Mesenteric fat pad (tissue), 1 donor: ENCODE measurements around the gene MAGEC1. TPM values are rescaled to one million over a fixed set of nuclear protein-coding genes. Genes with fewer than 3 reads are reported as not detected.
"Not testable (repeated sequence)": the region's sequence is repeated elsewhere in the genome, so short reads cannot be mapped to it uniquely, and the experiment has no call there.

Experiments
- DNase-seq: peaks from one replicate; pipeline ENCODE4 v3.0.0-alpha.2; 2020; ENCODE audit warnings: low spot score
- long read RNA-seq: library from polyadenylated mRNA; unstranded; transcript quantifications from one replicate; pipeline ENCODE4 v2.0.0, GENCODE V29; 2020
- total RNA-seq: library from RNA; stranded (reverse); fragmentation: NEBNext Ultra II Directional; extraction: Animal tissue kit (Norgen Biotek cat#: 25700); gene quantifications from one replicate; pipeline ENCODE4 v1.2.1, GENCODE V29; 2021
- donor health status: DM: yes; HTN: yes; CAD: no.

Gene MAGEC1
- not detected for total RNA-seq
- long read RNA-seq, result 0 reads

DNA sequence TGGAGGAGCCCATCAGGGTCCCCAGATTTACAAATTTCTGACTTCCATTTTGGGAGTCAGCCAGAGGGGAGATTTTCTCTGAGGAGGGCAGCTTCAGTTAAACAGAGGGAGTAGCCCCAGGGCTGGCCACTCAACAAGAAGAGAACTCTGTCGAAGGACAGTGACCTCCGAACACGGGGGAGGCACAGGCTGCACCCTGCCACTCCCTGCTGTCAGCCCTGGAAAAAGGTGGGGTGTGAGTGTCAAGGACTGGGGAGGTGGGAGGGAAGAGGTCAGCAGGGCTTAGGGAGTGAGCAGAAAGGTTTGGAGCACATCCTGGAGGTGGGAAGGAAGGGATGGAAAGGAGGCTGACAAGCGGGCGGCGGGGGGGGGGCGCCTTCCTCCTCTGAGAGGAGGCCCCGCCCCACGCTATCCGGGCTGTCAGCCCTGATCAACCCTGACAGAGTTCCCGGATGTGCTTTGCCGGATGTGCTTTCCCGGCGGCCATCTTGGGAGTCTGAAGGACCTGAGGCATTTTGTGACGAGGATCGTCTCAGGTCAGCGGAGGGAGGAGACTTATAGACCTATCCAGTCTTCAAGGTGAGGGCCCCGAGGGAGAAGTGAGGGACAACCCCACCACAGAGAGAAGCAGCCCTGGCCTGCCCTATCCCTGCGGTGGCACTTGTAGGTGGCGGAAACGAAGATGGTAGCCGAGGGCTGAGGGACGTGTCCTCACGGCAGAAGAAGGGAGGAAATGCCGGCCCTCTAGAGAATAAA is at the start of gene MAGEC1:
MAGEC1 (plus strand) TSS at position 495 of the 756 bp plus-strand sequence. CDS start 1,179 bp downstream, outside the sequence.
- DNase-seq, result no peak

DNA sequence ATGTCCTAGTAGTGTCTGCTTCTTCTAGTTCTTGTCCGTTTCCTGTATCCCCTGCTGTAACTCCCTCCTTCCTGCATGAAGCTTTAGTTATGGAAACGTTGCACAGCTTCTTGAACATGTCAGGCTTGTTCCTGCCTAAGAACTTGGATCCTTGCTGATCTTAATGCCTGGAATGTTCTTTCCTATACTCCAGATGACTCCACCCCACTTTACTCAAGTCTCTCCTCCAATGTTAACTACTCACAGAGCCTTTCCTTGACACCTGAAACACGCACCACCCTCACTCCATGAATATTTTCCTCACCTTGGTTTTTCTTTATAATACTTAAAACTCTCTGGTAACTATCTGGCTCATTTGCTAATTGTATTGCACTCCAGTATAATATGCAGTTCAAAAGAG is 46.2 kb upstream of the MAGEC1 start:
- DNase-seq, result no peak

DNA sequence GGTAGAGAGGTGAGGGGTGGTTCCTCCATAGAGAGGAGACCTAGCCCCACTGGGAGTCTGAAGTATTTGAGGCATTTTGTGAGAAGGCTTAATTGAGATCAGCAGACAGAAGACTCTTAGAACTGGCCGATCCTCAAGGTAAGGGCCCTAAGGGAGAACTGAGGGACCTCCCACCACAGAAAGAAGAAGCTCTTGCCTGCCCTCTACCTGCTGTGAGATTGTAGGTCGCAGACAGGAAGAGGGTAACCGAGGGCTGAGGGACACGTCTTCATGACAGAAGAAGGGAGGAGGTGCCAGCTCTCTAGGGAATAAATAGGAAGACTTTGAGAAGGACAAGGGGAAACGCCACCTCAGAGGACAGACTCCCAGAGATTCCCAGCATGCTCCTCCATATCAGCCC is 24.1 kb upstream of the MAGEC1 start:
- DNase-seq, result no peak

- not testable (repeated sequence) for DNase-seq
These were observed 14.9 kb upstream of the MAGEC1 start for GRCh38 chrX:141888811-141889210.

GRCh38 chrX:141894733-141895132 is 9.0 kb upstream of the MAGEC1 start:
- no peak for DNase-seq

DNA sequence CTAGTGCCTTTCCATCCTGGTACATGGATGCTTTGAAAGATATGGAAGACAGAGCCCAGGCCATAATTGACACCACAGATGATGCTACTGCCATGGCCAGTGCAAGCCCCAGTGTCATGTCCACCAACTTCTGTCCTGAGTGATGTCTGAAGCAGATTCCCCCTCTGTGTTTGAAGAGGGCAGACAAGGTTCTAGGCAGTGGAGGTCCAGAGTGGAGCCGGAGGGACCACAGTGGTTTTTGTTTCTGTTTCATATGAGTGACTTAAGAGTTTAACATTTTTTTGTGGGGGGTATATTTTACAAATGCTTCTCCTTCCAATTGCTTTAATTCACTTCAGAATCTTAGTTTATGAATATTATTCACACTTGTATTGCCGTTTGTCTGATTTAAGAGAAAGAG is 6.0 kb upstream of the MAGEC1 start:
- no peak for DNase-seq

- no peak for DNase-seq
These were observed 1.3 kb upstream of the MAGEC1 start for GRCh38 chrX:141902366-141902765.

DNA sequence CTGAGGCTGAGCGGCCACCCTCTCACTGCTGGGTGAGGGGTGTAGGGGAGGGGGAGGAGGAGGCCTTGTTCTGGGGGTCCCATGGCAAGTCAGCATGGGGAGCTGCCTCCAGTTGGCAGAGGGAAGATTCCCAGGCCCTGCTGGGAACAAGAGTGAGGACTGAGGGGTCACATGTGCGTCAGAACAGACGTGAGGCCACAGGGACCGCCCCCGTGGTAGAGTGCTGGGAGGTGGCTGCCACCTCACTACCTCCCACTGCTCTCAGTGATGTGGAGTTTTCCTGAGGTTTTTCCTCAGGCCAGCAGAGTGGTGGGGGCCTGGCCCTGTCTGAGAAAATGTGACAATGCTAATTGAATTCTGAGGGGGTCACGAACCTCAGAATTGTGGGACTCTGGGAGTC is 568 bp downstream of the MAGEC1 start:
- DNase-seq, result no peak

GRCh38 chrX:141917801-141918200 is 14.1 kb downstream of the MAGEC1 start:
- no peak for DNase-seq

- no peak for DNase-seq
These were observed 20.6 kb downstream of the MAGEC1 start for GRCh38 chrX:141924293-141924692.

GRCh38 chrX:141928432-141928831 is 24.7 kb downstream of the MAGEC1 start:
- no peak for DNase-seq

DNA sequence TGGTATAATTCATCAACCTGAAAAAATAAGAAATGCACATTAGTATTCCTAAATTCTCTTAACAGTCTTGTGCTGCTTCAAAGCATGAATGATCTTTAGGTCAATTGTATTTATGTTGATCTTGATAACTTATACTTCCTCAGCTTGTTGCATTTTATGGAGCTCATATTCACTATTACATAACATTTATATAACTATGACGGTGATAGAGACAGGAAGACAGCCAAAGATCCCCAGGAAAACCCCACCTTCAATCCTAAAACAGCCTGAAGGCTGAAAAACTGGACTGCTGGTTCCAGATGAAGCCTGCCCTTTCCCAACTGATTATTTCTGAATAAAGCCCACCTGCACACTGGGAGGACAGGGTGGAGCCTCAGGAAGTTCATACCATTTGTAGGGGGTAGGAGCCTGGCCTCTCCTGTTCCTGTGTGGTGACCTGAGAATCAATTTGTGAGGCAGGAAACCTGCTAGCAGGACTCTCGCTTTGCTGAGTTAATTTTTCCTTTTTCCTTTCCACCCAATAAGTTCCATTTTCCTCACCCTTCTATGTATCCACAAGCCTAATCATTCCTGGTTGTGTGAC is 30.5 kb downstream of the MAGEC1 start:
- DNase-seq, result no peak

DNA sequence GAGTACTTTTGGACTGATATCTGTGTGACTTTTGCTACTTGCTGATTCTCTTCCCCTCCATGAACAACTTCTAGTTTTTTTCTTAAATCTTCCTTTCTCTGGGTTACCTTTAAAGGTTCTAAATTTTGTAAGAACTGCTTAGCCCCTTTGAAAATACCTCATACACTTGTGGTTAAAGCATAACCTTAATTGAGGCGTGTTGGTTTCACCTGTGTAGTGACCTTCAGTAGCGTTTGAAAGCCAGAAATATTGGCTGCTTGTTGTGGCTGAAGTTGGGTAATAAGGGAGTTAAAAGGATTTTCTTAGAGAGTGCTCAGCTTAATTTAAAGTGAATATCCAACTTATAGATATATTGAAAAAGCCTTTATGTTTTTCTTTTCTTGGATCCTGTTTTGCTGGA is 32.0 kb downstream of the MAGEC1 start:
- DNase-seq, result no peak

DNA sequence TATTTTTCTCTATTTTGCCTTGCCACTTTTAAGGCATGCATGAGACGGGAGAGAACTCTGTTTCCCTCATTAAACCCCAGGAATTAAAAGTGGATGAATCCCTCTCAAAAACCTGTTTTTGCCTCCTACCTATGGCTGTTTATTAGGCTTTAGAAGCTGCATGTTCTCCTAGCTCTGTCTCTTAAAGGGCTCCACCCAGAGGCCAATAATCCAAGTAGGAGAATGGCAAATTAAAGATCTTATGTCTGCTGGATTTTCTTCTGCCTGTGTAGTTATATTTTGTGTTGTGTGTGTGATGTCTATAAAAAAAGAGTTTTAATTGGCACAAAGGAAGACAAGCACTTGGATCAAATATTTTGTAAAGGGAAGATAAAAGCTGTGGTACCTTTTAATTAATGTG is 32.4 kb downstream of the MAGEC1 start:
- DNase-seq, result no peak

DNA sequence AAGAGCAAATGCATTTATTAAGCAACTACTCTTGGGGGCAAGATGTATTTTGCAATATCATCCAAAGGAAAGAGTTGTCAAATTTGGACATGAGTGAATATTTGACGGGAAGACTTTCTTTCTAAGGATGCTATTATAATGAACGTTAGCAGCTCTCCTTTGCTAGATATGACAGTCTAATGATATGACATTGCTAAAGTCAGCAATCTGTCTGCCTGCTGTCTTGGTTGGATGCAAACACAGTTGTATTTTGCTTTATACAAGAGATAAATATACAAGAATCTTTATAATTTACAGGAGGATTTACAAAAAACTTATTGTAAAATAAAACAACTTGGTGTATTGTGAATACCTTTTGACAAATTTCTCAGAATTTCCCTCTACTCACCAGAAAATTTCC is 37.5 kb downstream of the MAGEC1 start:
- DNase-seq, result no peak

- no peak for DNase-seq
These were observed 41.7 kb downstream of the MAGEC1 start for GRCh38 chrX:141945426-141945825.

DNA sequence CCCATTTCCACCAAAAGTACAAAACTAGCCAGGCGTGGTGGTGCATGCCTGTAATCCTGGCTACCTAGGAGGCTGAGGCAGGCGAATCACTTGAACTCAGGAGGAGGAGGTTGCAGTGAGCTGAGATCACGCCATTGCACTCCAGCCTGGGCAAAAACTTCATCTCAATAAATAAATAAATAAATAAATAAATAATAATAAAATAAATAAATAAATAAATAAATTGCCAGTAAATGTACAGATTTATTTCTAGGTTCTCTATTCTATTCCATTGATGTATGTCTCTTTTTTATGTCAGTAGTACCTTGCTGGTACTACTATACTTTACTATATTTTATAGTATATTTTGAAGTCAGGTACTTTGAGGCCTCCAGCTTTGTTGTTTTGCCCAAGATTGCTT is 43.7 kb downstream of the MAGEC1 start:
- no peak for DNase-seq

DNA sequence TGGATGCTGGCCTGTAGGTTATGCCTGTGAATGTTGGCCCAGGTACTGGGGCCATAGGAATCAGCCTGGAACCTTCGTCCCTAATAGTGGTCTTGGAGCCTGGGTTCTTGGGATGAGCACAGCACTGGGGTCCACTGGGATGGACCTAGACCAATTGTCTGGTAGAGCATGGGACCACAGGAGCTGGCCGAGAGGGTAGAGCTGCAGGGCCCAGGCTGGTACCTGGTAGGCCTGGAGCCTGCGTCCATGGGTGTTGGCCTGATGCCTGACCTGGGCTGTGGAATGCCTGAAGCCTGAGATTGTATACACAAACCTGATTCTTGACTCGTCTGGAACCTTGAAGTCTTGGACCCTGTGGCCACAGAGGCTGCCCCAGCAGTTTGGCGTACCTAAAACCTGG is 48.9 kb downstream of the MAGEC1 start:
- no peak for DNase-seq

DNA sequence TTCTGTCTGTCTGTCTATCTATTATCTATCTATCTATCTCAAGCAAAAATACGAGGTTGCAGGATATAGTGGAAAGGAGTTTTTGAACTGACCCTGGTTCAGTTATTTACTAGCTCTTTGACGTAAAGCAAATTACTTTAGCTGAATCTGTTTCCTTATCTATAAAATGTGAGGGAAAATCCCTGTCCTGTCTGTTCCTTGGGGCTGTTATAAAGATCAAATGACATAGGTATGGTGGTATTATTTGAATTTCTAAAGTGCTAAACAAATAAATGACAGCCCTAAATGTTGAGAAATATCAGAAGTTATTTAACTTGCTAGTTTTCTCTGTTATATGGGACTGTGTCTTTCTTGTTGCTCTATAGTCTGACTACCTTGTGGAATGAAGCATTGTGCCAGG is 55.0 kb downstream of the MAGEC1 start:
- no peak for DNase-seq
